ENCODE results near the gene MAP3K3. TPM values are rescaled to one million over a fixed set of nuclear protein-coding genes. Genes with fewer than 3 reads are reported as not detected.

Gene MAP3K3
- total RNA-seq, 2 donors from 2014 or later = 21.0 to 33.3 TPM

GRCh38 chr17:63703556-63704258 lies 81.5 kb downstream of the MAP3K3 start:
- ATAC-seq (no peak), DNase-seq (no peak)
- Histone ChIP-seq H3K9me3 (no peaks in the 10 kb centered on the region), H3K27me3 (no peaks in the 10 kb centered on the region), H3K4me1 (peaks cover 18% of the 10 kb centered on the region), H3K27ac (no peak overlapping the region), H3K4me3 (no peak overlapping the region), H3K36me3 (replicated peaks in 1 of 2; ENCODE audit: insufficient read depth in 1 of 2, low read depth in 2 of 2) (peaks cover 0 to 1% of the 10 kb centered on the region in 2 donors)
- TF ChIP-seq CTCF (IDR thresholded peaks at IDR 0.05) = no peak
- no peak for TF ChIP-seq POLR2A (IDR thresholded peaks at IDR 0.05)
- WGBS, 2 donors = 91 to 92% methylated on average over 15 to 16 of the region's 16 CpGs
- intact Hi-C loops (cut with DNase I) = no loop called here

- H3K36me3 ChIP-seq (replicated peaks in 1 of 2; ENCODE audit: insufficient read depth in 1 of 2, low read depth in 2 of 2) = peaks cover 0 to 4% of the 10 kb centered on the region in 2 donors
- TF ChIP-seq CTCF (IDR thresholded peaks at IDR 0.05) = no peak
- no peak for TF ChIP-seq POLR2A (IDR thresholded peaks at IDR 0.05)
- H3K27me3 ChIP-seq = no peaks in the 10 kb centered on the region
- ATAC-seq = no peak
- H3K27ac ChIP-seq = no peak overlapping the region
- WGBS, 2 donors = 95 to 98% methylated on average over 6 of the region's 11 CpGs
- H3K4me1 ChIP-seq = peaks cover 14% of the 10 kb centered on the region
- no peak for DNase-seq
- intact Hi-C loops (cut with DNase I) = no loop called here
- no peak overlapping the region for H3K4me3 ChIP-seq
- H3K9me3 ChIP-seq = no peaks in the 10 kb centered on the region
Observed at GRCh38 chr17:63704259-63704576, 82.0 kb downstream of the MAP3K3 start.

GRCh38 chr17:63704836-63705235 lies 82.6 kb downstream of the MAP3K3 start:
- no peaks in the 10 kb centered on the region for H3K27me3 ChIP-seq
- H3K4me1 ChIP-seq = peaks cover 17% of the 10 kb centered on the region
- 88 to 91% methylated on average over 7 to 9 of the region's 9 CpGs for WGBS, 2 donors
- no peak overlapping the region for H3K4me3 ChIP-seq
- H3K36me3 ChIP-seq (replicated peaks in 1 of 2; ENCODE audit: insufficient read depth in 1 of 2, low read depth in 2 of 2) = peaks cover 0 to 5% of the 10 kb centered on the region in 2 donors
- H3K27ac ChIP-seq = no peak overlapping the region
- TF ChIP-seq CTCF (IDR thresholded peaks at IDR 0.05) = no peak
- no peak for TF ChIP-seq POLR2A (IDR thresholded peaks at IDR 0.05)
- no peak for DNase-seq
- H3K9me3 ChIP-seq = no peaks in the 10 kb centered on the region
- intact Hi-C loops (cut with DNase I) = no loop called here
- no peak for ATAC-seq

GRCh38 chr17:63705657-63706056 lies 83.4 kb downstream of the MAP3K3 start:
- no peaks in the 10 kb centered on the region for H3K27me3 ChIP-seq
- ATAC-seq (no peak), DNase-seq (no peak)
- intact Hi-C loops (cut with DNase I) = no loop called here
- no peak overlapping the region for H3K4me3 ChIP-seq
- TF ChIP-seq POLR2A (IDR thresholded peaks at IDR 0.05) = no peak
- TF ChIP-seq CTCF (IDR thresholded peaks at IDR 0.05) = no peak
- no peaks in the 10 kb centered on the region for H3K9me3 ChIP-seq
- WGBS, 2 donors = 58 to 75% methylated on average over 3 of the region's 3 CpGs
- H3K27ac ChIP-seq = no peak overlapping the region
- H3K4me1 ChIP-seq = peaks cover 19% of the 10 kb centered on the region
- H3K36me3 ChIP-seq (replicated peaks in 1 of 2; ENCODE audit: insufficient read depth in 1 of 2, low read depth in 2 of 2) = peaks cover 0 to 8% of the 10 kb centered on the region in 2 donors

All from body of pancreas (tissue), 4 donors.